ENCODE results near the gene VKORC1.

The VKORC1 gene

DNA sequence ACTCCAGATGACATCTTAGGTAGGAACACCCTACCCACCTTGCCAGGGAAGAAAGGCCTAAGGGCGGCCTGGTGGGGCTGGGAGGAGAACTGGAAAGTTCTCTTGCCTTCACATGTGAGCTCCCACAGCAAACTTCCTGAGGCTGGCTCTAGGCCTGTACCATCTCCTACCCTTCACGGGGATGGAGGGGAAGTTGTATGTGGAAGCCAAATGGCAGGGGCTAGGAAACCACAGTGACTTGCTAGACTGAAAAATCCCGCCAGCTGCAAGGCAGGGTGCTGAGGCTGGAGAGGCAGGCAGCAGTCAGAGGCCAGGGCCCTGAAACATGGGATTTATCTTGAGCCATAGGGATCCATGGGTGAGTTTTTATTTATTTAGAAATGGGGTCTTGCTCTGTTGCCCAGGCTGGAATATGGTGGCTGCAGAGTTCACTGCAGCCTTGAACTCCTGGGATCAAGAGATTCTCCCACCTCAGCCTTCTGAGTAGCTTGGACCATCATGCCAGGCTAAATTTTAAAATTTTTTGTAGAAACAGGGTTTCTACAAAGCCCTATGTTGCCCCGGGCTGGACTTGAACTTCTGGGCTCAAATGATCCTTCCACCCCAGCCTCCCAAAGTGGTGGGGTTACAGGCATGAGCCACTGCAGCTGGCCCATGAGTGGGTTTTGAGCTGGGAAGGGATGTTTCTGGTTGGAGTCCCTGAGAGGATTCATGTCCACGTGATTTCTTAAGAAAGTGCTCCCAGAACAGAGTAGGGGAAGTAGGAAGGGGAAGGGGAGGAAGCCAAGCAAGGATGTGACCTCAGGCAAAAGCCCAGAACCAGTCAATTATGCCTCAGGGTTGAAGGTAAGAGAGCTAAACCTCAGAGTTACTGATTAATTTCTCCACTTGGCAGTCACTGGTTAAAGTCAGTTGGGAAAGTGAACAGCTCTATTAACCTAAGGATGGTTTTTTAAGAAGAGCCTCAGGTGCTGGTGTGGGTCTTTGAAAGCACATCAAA lies 18.8 kb upstream of the VKORC1 start:
- TF ChIP-seq CTCF (IDR thresholded peaks at IDR 0.05), result no peak
- H3K36me3 ChIP-seq, result peaks cover 37% of the 10 kb centered on the region
- H3K4me3 ChIP-seq (ENCODE audit: low read depth in 1 of 2, low read length in 1 of 2), result peak overlapping the region; percentile 1 to 43
- no peaks in the 10 kb centered on the region for H3K27me3 ChIP-seq
- peaks cover 46 to 57% of the 10 kb centered on the region in 2 experiments for H3K4me1 ChIP-seq (ENCODE audit: control insufficient read depth in 1 of 2, insufficient read depth in 1 of 2, low read depth in 1 of 2, low read length in 1 of 2)
- peak overlapping the region; percentile 93 for H3K27ac ChIP-seq
- no peaks in the 10 kb centered on the region for H3K9me3 ChIP-seq

DNA sequence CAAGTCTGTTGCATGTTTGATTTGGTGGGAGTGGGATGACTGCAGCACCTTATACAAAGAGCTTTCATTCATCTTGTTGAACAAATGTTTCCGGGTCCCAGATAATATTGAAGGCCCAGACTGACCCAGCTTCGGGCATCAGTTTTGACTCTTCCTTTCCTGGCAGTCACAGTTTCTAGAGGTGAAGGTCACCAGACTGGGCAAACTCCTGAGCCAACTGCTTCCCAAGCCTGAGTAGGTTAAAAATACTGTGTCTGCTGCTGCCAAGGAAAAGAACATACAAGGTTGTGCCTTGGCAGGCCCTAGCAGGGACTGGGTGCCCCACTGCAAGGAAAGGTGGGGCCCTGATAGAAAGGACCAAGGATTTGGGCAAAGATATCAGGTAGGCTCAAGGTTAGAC lies 18.1 kb upstream of the VKORC1 start:
- Histone ChIP-seq H3K27me3 (no peaks in the 10 kb centered on the region), H3K27ac (peak overlapping the region; percentile 93), H3K4me1 (ENCODE audit: control insufficient read depth in 1 of 2, insufficient read depth in 1 of 2, low read depth in 1 of 2, low read length in 1 of 2) (peaks cover 45 to 57% of the 10 kb centered on the region in 2 experiments), H3K36me3 (peaks cover 37% of the 10 kb centered on the region), H3K9me3 (no peaks in the 10 kb centered on the region), H3K4me3 (ENCODE audit: low read depth in 1 of 2, low read length in 1 of 2) (peak overlapping the region in 1 of 2 experiments; percentile 43)
- TF ChIP-seq CTCF (IDR thresholded peaks at IDR 0.05), result no peak

- peaks cover 37% of the 10 kb centered on the region for H3K36me3 ChIP-seq
- no peak for TF ChIP-seq CTCF (IDR thresholded peaks at IDR 0.05)
- H3K4me3 ChIP-seq (ENCODE audit: low read depth in 1 of 2, low read length in 1 of 2), result no peak overlapping the region
- H3K4me1 ChIP-seq (ENCODE audit: control insufficient read depth in 1 of 2, insufficient read depth in 1 of 2, low read depth in 1 of 2, low read length in 1 of 2), result peaks cover 45 to 55% of the 10 kb centered on the region in 2 experiments
- no peaks in the 10 kb centered on the region for H3K27me3 ChIP-seq
- no peaks in the 10 kb centered on the region for H3K9me3 ChIP-seq
- H3K27ac ChIP-seq, result peak overlapping the region; percentile 93
Measured at GRCh38 chr16:31111881-31112466, 17.4 kb upstream of the VKORC1 start.

GRCh38 chr16:31110106-31111034 lies 15.8 kb upstream of the VKORC1 start:
- Histone ChIP-seq H3K27ac (peak overlapping the region; percentile 93), H3K4me1 (ENCODE audit: control insufficient read depth in 1 of 2, insufficient read depth in 1 of 2, low read depth in 1 of 2, low read length in 1 of 2) (peaks cover 42 to 52% of the 10 kb centered on the region in 2 experiments), H3K9me3 (no peaks in the 10 kb centered on the region), H3K4me3 (ENCODE audit: low read depth in 1 of 2, low read length in 1 of 2) (no peak overlapping the region), H3K27me3 (no peaks in the 10 kb centered on the region), H3K36me3 (peaks cover 37% of the 10 kb centered on the region)
- no peak for TF ChIP-seq CTCF (IDR thresholded peaks at IDR 0.05)

DNA sequence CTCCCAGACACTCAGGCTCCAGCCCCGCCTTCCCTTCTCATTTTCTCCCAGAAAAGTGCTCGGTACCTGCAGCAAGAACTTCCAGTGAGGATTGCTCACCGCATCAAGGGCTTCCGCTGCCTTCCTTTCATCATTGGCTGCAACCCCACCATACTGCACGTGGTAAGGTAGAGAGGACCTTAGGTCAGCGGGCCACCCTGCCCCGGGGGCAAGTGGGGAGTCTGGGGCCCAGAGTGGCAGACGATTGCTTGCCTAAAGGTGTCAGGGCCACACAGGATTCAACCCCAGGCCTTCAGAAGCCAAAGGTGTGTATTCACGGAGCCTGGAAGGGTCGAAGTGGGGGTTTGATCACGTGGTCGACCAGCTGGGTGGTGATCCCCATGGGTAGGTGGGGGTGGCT lies 15.0 kb upstream of the VKORC1 start:
- Histone ChIP-seq H3K36me3 (peaks cover 37% of the 10 kb centered on the region), H3K4me3 (ENCODE audit: low read depth in 1 of 2, low read length in 1 of 2) (no peak overlapping the region), H3K9me3 (no peaks in the 10 kb centered on the region), H3K4me1 (ENCODE audit: control insufficient read depth in 1 of 2, insufficient read depth in 1 of 2, low read depth in 1 of 2, low read length in 1 of 2) (peaks cover 40 to 52% of the 10 kb centered on the region in 2 experiments), H3K27ac (peak overlapping the region; percentile 93), H3K27me3 (no peaks in the 10 kb centered on the region)
- TF ChIP-seq CTCF (IDR thresholded peaks at IDR 0.05), result no peak

All from neutrophil (primary cell).